Ovary (tissue), 9 donors: Measurements from ENCODE around the gene STK38L. TPM values are rescaled to one million over a fixed set of nuclear protein-coding genes. Genes with fewer than 3 reads are reported as not detected.

Source experiments
- DNase-seq, 5 donors: peaks; one replicate each; pipeline ENCODE4 v3.0.0-alpha.2; 2019 to 2020
- H3K27ac ChIP-seq, 2 donors: fragments of 200-600 bp; one replicate each; pipeline versions ENCODE4 v1.5.1 to v1.8.0; 2019 to 2022
- H3K27me3 ChIP-seq: fragments of 200-600 bp; one replicate; pipeline ENCODE4 v1.8.0; 2022
- H3K36me3 ChIP-seq: fragments of 200-600 bp; sonication (generic); one replicate; pipeline ENCODE4 v1.5.1; 2019
- H3K4me1 ChIP-seq: one replicate; pipeline ENCODE4 v1.8.1; 2013; ENCODE audit warnings: mild to moderate bottlenecking, moderate library complexity; ENCODE audit not compliant: insufficient read depth
- H3K4me3 ChIP-seq: fragments of 200-600 bp; sonication (generic); one replicate; pipeline ENCODE4 v1.5.1; 2017
- H3K9me3 ChIP-seq, 2 donors: fragments of 200-600 bp in 1 of 2; sonication (generic) in 1 of 2; one replicate each; pipeline versions ENCODE4 v1.5.1 to v1.8.1; 2013 to 2019; ENCODE audit warnings: mild to moderate bottlenecking in 1 of 2, moderate library complexity in 1 of 2
- CTCF ChIP-seq, 3 donors: fragments of 450-650 bp in 2 of 3; fragments of 200-600 bp in 1 of 3; IDR thresholded peaks; one replicate each; pipeline versions ENCODE4 v1.5.1 to v1.8.0; 2016 to 2022; ENCODE audit warnings: antibody characterized with exemption in 3 of 3, mild to moderate bottlenecking in 1 of 3
- EP300 ChIP-seq: sonication (generic); formaldehyde crosslinking; IDR thresholded peaks from one replicate; pipeline ENCODE4 v1.6.1; 2017; ENCODE audit warnings: antibody characterized with exemption
- POLR2A ChIP-seq: fragments of 450-650 bp; IDR thresholded peaks from one replicate; pipeline ENCODE4 v1.6.1; 2017; ENCODE audit warnings: antibody characterized with exemption, mild to moderate bottlenecking, moderate library complexity
- WGBS, 3 donors: extraction: QIAGEN DNeasy Blood & Tissue Kit in 1 of 3; methylation state at CpG; one replicate each; pipeline versions ENCODE4 v1.1.5 to v1.1.7; 2013 to 2017; 5-methylcytosine and 5-hydroxymethylcytosine counted together
- intact Hi-C, 4 donors: fragments of 100-400 bp; cut with DNase I; formaldehyde crosslinking; loops; one replicate each; pipeline versions ENCODE4 v1.11.0 to v1.15.1; 2022 to 2023
- polyA plus RNA-seq, 2 donors: library from polyadenylated mRNA; stranded (reverse); fragments of 200-250 nt in 1 of 2; fragments of 350-450 nt in 1 of 2; fragmentation: Illumina TruSeq in 1 of 2; extraction: RNeasy Lipid Tissue Mini Kit (QIAGEN cat#74804) in 1 of 2; gene quantifications; one replicate each; pipeline ENCODE4 v1.2.3, GENCODE V29; 2013 to 2014
- total RNA-seq, 7 donors: library from RNA; depleted of rRNA in 2 of 7; stranded (reverse); fragments of >200 nt in 2 of 7; fragmentation: NEBNext Ultra II Directional in 3 of 7; extraction: Animal tissue kit (Norgen Biotek cat#: 25700) in 3 of 7; gene quantifications; one replicate each; pipeline versions ENCODE4 v1.1.0 to v1.2.4, GENCODE V29; 2016 to 2023
- donor health status: DM: no; HTN: no; CAD: no; lungs with moderate emphysema.
- donor health status: DM: no; HTN: no; CAD: no.
- donor health status: Bipolar disorder and iron deficiency.
- donor health status: DM: yes; HTN: yes; CAD: no.
- donor health status: DM: no; HTN: no; CAD: no.
- donor health status: DM: yes; HTN: yes; CAD: no.

The STK38L gene
- total and polyA plus RNA-seq, 9 donors: 7.4 to 24.7 (median 16.8) TPM

- intact Hi-C loops: no loop called here
These were observed 107.4 kb downstream of the STK38L start for GRCh38 chr12:27351476-27351875.

GRCh38 chr12:27355486-27355885, 111.4 kb downstream of the STK38L start:
- Histone ChIP-seq H3K27me3 (no peaks in the 10 kb centered on the region), H3K27ac (no peak overlapping the region), H3K4me3 (no peak overlapping the region), H3K36me3 (no peaks in the 10 kb centered on the region), H3K4me1 (no peaks in the 10 kb centered on the region), H3K9me3 (no peaks in the 10 kb centered on the region)
- no peak for DNase-seq
- WGBS, 3 donors: 5 to 27% (median 9%) methylated on average over 2 of the region's 2 CpGs
- intact Hi-C loops: no loop called here
- TF ChIP-seq EP300 (no peak), POLR2A (no peak), CTCF (IDR thresholded peaks at IDR 0.05) (no peak)

More at GRCh38 chr12:27351476-27351875, 107.4 kb downstream of the STK38L start:
- no peaks in the 10 kb centered on the region for H3K4me1 ChIP-seq
- H3K9me3 ChIP-seq: no peaks in the 10 kb centered on the region
- 97 to 98% (median 97%) methylated on average over 7 of the region's 7 CpGs for WGBS, 3 donors
- TF ChIP-seq POLR2A (no peak), CTCF (IDR thresholded peaks at IDR 0.05) (no peak), EP300 (no peak)
- H3K36me3 ChIP-seq: no peaks in the 10 kb centered on the region
- no peak overlapping the region for H3K4me3 ChIP-seq
- no peak overlapping the region for H3K27ac ChIP-seq
- no peaks in the 10 kb centered on the region for H3K27me3 ChIP-seq
- DNase-seq: no peak

GRCh38 chr12:27355979-27356378, 111.9 kb downstream of the STK38L start:
- no peak for TF ChIP-seq EP300
- TF ChIP-seq CTCF (IDR thresholded peaks at IDR 0.05): no peak
- no peak for TF ChIP-seq POLR2A
- H3K36me3 ChIP-seq: no peaks in the 10 kb centered on the region
- intact Hi-C loops: no loop called here
- H3K27me3 ChIP-seq: no peaks in the 10 kb centered on the region
- no peaks in the 10 kb centered on the region for H3K9me3 ChIP-seq
- no peak overlapping the region for H3K4me3 ChIP-seq
- 20 to 56% (median 32%) methylated on average over 1 of the region's 1 CpG for WGBS, 3 donors
- DNase-seq: no peak
- H3K27ac ChIP-seq: no peak overlapping the region
- no peaks in the 10 kb centered on the region for H3K4me1 ChIP-seq

GRCh38 chr12:27359578-27360340, 115.7 kb downstream of the STK38L start:
- Histone ChIP-seq H3K9me3 (no peaks in the 10 kb centered on the region), H3K4me1 (no peaks in the 10 kb centered on the region), H3K27ac (no peak overlapping the region), H3K4me3 (no peak overlapping the region), H3K36me3 (no peaks in the 10 kb centered on the region), H3K27me3 (no peaks in the 10 kb centered on the region)
- 67 to 80% (median 68%) methylated on average over 3 of the region's 3 CpGs for WGBS, 3 donors
- TF ChIP-seq CTCF (IDR thresholded peaks at IDR 0.05) (no peak), POLR2A (no peak), EP300 (no peak)
- intact Hi-C loops: no loop called here
- DNase-seq: no peak
